Endothelial cell of umbilical vein (primary cell): ENCODE results near the gene DNAAF3.

Source experiments
- CTCF ChIP-seq, 2 donors: IDR thresholded peaks; 1 replicate in 1 of 2; 2 replicates in 1 of 2; pipeline ENCODE4 v1.5.1; 2011; ENCODE audit warnings: low read length in 2 of 2, mild to moderate bottlenecking in 2 of 2, moderate library complexity in 2 of 2, control low read depth in 1 of 2, inconsistent platforms in 1 of 2, low read depth in 1 of 2; ENCODE audit not compliant: insufficient read depth in 1 of 2; ENCODE audit errors: extremely low read depth in 1 of 2
- EZH2 ChIP-seq: IDR thresholded peaks from 2 replicates; pipeline ENCODE4 v1.6.1; 2012; ENCODE audit warnings: borderline replicate concordance, low read depth, mild to moderate bottlenecking, moderate library complexity, low read length, inconsistent platforms; ENCODE audit not compliant: severe bottlenecking
- FOS ChIP-seq: IDR thresholded peaks from 2 replicates; pipeline ENCODE4 v1.6.1; 2011; ENCODE audit warnings: mild to moderate bottlenecking, low read length, moderate library complexity, borderline replicate concordance; ENCODE audit not compliant: insufficient read depth
- GATA2 ChIP-seq: IDR thresholded peaks from 2 replicates; pipeline ENCODE4 v1.7.0; 2011; ENCODE audit warnings: low read depth, mild to moderate bottlenecking, moderate library complexity, mixed read lengths, low read length; ENCODE audit not compliant: insufficient read length, insufficient read depth
- JUN ChIP-seq: IDR thresholded peaks from 2 replicates; pipeline ENCODE4 v1.6.1; 2011; ENCODE audit warnings: borderline replicate concordance, low read depth; ENCODE audit not compliant: insufficient read length, insufficient read depth
- MAX ChIP-seq: IDR thresholded peaks from 2 replicates; pipeline ENCODE4 v1.6.1; 2011; ENCODE audit not compliant: insufficient read depth, insufficient read length
- MYC ChIP-seq: IDR thresholded peaks from one replicate; pipeline ENCODE4 v1.6.1; 2011; ENCODE audit warnings: mild to moderate bottlenecking, low read depth, low read length
- POLR2A ChIP-seq: IDR thresholded peaks from 2 replicates; pipeline ENCODE4 v1.6.1; 2012; ENCODE audit warnings: low read depth, mild to moderate bottlenecking, control low read depth, low read length
- POLR2AphosphoS5 ChIP-seq: IDR thresholded peaks from 2 replicates; pipeline ENCODE4 v1.6.1; 2012; ENCODE audit warnings: low read depth, mild to moderate bottlenecking, control low read depth, low read length, moderate library complexity; ENCODE audit not compliant: insufficient read depth

GRCh38 chr19:55152017-55152416, 14.4 kb downstream of the DNAAF3 start:
- TF ChIP-seq POLR2A (no peak), CTCF (IDR thresholded peaks at IDR 0.05; ENCODE audit: extremely low read depth in 1 of 2, insufficient read depth in 1 of 2, low read depth in 1 of 2, low read length in 2 of 2) (no peak), MYC (no peak), POLR2AphosphoS5 (no peak), MAX (no peak), EZH2 (no peak), JUN (no peak), FOS (no peak), GATA2 (no peak)
